ENCODE results near the gene ZNF669.

DNA sequence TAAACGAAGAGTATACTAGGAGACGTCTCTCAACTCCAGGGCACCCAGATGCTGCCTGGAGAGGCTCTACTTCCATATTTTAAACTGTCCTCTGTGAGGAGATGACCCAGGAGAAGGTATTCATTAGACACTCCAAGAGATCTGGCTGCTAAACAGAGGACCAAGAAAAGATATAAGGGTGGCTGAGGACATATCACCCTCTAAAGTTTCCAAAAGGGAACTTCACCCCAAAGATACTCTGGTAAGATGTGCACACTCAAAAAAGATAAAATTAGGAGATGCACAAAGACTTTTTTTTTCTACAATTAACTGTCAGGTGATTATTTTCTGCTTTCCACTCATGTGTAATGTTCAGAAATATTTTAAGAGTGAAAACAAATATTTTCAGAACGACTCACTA, 26.9 kb downstream of the ZNF669 start:
- TF ChIP-seq POLR2AphosphoS5 (IDR thresholded peaks at IDR 0.05; ENCODE audit: low read depth, low read length): no peak
- TF ChIP-seq RAD21 (IDR thresholded peaks at IDR 0.05; ENCODE audit: low read depth): 0 out of 2 replicates have a peak, but pooled peaks have one; percentile 15
- no peak for TF ChIP-seq SRF (IDR thresholded peaks at IDR 0.05; ENCODE audit: low read depth)

Measured in HCT116 (cell line).